ENCODE results near the gene MACROD1. TPM values are rescaled to one million over a fixed set of nuclear protein-coding genes. Genes with fewer than 3 reads are reported as not detected.

Gene MACROD1
- total and polyA plus RNA-seq, 9 of the 15 experiments (the other 6 are each of a cell fraction or from before 2014, with no cell fraction given), result 1.1 to 60.0 (median 26.4) TPM

DNA sequence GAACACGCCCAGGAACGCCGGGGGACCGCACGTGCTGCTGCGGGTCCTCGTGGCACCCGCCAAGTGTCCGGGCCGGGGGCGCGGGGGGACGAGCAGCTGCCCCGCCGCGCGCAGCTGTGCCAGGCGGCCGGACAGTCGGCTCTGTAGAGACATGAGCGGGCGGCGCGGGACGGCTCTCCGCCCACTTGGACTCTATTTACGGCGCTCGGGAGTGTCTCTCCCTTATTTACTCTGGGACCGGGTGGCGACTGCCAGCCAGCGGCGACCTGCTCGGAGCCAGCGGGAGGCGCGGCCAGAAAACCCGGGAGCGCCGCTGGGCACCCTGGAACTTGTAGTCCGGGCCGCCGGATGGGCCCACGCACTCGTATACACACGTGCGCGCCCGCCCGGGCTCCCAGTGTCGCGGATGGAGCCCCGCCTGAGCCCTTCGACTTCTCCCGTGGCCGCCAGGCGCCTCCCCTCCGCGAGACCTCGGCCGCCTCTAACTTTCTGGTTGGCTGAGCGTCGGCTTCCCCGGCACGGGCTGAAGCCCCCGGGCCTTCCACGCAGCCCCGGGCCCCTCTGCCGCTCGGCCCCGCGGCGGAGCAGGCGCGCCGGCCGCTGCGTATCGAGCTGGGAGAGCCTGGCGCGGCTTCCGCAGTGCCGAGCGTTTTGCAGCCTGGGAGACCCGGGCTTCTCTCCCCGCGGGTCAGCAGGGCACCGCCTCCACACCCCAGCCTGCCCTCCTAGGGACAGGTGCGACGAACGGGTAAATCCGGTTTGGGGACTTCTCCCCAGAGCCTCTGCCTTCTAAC, at the start of gene MACROD1 (continued):
- TF ChIP-seq ZNF518B (CRISPR knock-in tag; IDR thresholded peaks at IDR 0.05), result no peak
- TF ChIP-seq ARID3B (CRISPR knock-in tag; IDR thresholded peaks at IDR 0.05; ENCODE audit: borderline replicate concordance), result no peak
- no peak for TF ChIP-seq PHB (CRISPR knock-in tag; IDR thresholded peaks at IDR 0.05)
- peak in 1 of 2 experiments; percentile 59; a peak in 2 of 4 replicates for TF ChIP-seq TEAD1 (CRISPR knock-in tag; IDR thresholded peaks at IDR 0.05)
- no peak for TF ChIP-seq NCOA4 (IDR thresholded peaks at IDR 0.05; ENCODE audit: partially characterized antibody)
- no peak for TF ChIP-seq KLF16 (IDR thresholded peaks at IDR 0.05)
- TF ChIP-seq RBFOX2 (IDR thresholded peaks at IDR 0.05; ENCODE audit: low read depth, low read length), result peak; percentile 97
- no peak for TF ChIP-seq SETDB1 (IDR thresholded peaks at IDR 0.05; ENCODE audit: low read length)
- TF ChIP-seq, protein P1, sequence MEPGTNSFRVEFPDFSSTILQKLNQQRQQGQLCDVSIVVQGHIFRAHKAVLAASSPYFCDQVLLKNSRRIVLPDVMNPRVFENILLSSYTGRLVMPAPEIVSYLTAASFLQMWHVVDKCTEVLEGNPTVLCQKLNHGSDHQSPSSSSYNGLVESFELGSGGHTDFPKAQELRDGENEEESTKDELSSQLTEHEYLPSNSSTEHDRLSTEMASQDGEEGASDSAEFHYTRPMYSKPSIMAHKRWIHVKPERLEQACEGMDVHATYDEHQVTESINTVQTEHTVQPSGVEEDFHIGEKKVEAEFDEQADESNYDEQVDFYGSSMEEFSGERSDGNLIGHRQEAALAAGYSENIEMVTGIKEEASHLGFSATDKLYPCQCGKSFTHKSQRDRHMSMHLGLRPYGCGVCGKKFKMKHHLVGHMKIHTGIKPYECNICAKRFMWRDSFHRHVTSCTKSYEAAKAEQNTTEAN (CRISPR knock-in tag; IDR thresholded peaks at IDR 0.05), result 0 out of 2 replicates have a peak, but pooled peaks have one; percentile 80
- TF ChIP-seq ZNF551 (CRISPR knock-in tag; IDR thresholded peaks at IDR 0.05), result no peak
- no peak for TF ChIP-seq RFX1 (IDR thresholded peaks at IDR 0.05)
- TF ChIP-seq POU5F1 (IDR thresholded peaks at IDR 0.05; ENCODE audit: borderline replicate concordance, low read depth, low read length, partially characterized antibody), result no peak
- 0 out of 4 replicates have a peak, but pooled peaks of 1 of the 2 experiments have one; percentile 24 for TF ChIP-seq SRF (CRISPR knock-in tag; IDR thresholded peaks at IDR 0.05)
- TF ChIP-seq CBFA2T2 (conservative IDR thresholded peaks at IDR 0.05), result no peak
- no peak for TF ChIP-seq SMARCB1 (IDR thresholded peaks at IDR 0.05; ENCODE audit: insufficient read length, low read depth)
- no peak for TF ChIP-seq PRMT5 (CRISPR knock-in tag; IDR thresholded peaks at IDR 0.05)
- TF ChIP-seq RBBP5 (IDR thresholded peaks at IDR 0.05; ENCODE audit: borderline replicate concordance, insufficient read depth, low read length, poor library complexity, severe bottlenecking), result peak; percentile 66
- TF ChIP-seq CREB5 (CRISPR knock-in tag; IDR thresholded peaks at IDR 0.05), result no peak
- TF ChIP-seq PTTG1 (tag; IDR thresholded peaks at IDR 0.05; ENCODE audit: low read depth), result no peak
- peak; percentile 91 for TF ChIP-seq EP400 (IDR thresholded peaks at IDR 0.05)
